Umbilical cord (tissue), 2 donors: ENCODE data around the gene COL4A2. TPM values are rescaled to one million over a fixed set of nuclear protein-coding genes. Genes with fewer than 3 reads are reported as not detected.
"Not testable (repeated sequence)": the region's sequence is repeated elsewhere in the genome, so short reads cannot be mapped to it uniquely, and the experiment has no call there.

Source experiments
- DNase-seq: peaks from one replicate; pipeline ENCODE4 v3.0.0-alpha.2; 2015; ENCODE audit warnings: low spot score
- total RNA-seq: library from RNA; depleted of rRNA; stranded (reverse); fragments of >200 nt; gene quantifications from one replicate; pipeline ENCODE4 v1.2.3, GENCODE V29; 2014; ENCODE audit warnings: low replicate concordance; ENCODE audit not compliant: insufficient read depth

Gene COL4A2
- total RNA-seq, 1 donor from 2014 or later = 1,871 TPM

- DNase-seq = no peak
Measured at GRCh38 chr13:110438211-110438610, 131.1 kb downstream of the COL4A2 start.

- no peak for DNase-seq
Measured at GRCh38 chr13:110438776-110439175, 131.7 kb downstream of the COL4A2 start.

DNA sequence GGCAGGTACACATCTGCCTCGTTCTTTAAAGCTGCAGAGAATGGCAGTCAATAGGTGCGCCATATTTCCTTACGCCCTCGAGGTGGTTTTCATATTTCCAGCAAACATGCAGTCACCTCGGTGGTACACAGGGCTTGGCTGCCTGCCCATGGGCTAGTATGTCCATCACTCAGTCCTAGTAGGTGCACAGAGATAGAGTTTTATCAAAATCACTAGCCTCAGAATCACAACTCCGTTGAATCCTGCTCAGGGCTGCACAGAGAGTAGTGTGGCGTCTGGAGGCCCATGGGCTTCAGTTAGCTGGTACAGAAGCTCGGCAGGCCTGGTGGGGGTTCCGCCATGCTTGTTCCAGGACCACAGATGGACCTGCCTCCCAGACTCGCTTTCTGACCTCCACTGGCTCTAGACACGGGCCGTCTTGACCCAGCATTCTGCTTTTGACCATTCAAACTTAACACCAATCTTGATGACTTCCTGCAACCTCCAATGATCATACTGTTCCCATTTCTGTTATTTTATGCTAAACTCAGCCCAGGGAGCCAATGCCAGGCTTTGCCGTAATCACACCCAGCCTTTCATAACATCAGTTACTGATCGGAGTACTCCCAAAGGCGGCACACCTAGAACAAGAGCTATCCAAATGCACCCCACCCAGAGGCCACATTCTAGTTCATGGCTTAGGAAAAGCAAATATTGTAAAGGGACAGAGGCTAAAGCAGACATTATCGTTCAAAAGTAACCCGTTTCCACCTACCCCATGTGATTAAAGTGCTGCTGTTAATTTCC is 134.1 kb downstream of the COL4A2 start:
- no peak for DNase-seq

GRCh38 chr13:110442930-110443621 is 136.0 kb downstream of the COL4A2 start:
- no peak for DNase-seq

- DNase-seq = no peak
Measured at GRCh38 chr13:110443622-110444225, 136.6 kb downstream of the COL4A2 start.

DNA sequence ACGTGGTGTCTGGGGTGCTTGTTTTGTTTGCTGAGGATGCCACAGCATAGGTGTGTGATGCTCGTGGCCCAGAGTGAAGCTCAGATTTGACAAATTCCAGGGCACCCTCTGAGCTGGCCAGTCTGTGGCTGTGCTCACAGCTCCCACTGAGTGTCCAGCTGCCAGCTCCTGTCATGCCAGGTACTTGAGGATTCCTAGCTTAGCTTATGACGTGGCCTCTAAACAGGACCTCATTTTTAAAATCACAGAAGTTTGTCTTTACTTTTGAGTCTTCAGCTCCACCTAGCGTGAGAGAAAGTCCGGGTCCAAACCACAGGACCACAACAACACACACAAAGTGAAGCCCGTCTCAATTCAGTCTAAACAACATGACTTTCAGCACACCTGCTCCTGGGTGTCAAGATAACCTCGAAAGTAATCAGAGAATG is 137.2 kb downstream of the COL4A2 start:
- DNase-seq = no peak

- no peak for DNase-seq
Measured at GRCh38 chr13:110445183-110445582, 138.1 kb downstream of the COL4A2 start.

DNA sequence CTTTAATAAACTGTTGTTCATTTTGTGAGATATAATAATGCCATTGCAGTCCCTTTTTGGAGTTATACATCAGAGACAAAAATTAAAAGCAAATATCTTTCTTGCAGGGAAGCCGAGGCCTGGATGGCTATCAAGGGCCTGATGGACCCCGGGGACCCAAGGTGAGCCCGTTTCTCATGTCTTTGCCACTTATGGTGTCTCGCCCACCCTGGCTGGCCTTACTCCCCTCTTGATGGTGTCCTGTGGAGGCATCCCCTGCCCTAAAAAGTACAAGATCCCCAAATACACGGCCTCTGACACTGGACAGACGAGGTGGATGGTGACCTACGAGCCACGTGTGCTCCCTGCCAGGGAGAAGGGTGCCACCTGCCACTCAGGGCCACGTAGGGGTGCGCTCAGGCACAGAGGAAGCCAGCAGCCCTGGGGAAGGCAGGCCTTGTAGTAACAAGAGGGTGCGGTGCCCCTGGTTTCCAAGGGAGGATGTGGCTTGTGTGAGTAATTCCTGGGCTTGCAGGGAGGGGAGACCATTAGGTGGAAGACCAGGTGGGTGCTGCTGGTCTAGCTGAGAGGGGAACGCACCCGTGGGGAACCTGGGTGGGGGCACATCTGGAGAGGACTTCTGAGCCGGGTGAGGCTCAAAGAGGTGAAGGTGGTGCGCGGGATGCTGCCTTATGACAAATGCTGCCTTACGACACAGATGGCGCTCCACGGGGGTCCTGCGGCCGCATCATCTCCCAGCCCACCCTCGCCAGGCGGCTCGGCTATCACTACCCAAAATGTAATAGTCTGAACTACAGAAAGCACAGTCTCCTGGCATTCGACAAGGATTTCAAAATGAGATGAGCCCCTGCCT is 138.9 kb downstream of the COL4A2 start:
- no peak for DNase-seq

DNA sequence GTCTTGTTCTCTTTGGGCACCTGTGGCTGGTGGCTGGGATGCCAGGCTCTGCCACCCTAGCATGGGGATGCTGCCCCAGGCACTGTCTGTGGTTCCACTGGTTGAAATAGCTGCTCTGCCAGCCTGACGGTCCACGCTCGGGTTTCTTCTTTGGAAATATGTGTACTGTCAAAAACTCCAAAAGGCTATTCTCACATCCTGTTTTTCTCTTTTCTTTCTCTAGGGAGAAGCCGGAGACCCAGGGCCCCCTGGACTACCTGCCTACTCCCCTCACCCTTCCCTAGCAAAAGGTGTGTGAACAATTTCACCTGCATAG is 139.4 kb downstream of the COL4A2 start:
- DNase-seq = no peak

DNA sequence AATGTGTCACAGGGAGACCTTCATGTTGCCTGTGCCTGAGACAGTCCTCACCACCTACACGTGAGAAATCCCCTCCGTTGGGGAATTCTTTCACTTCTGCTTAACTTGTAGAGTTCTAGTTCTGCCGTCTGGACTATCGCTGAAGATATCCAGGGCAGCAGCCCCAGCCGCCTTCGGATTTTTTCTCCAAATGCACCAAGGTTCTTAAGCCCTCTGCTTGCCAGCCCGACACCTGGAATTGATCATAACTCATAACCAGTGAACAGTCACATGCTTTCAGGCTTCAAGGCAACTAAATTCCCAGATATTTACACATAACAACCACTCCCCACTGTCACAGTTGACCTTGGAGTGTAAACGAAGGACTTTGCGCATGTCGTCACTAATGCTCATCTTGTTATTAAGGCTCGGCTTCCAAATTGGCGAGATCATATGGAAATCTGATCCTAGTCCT is 140.0 kb downstream of the COL4A2 start:
- no peak for DNase-seq

DNA sequence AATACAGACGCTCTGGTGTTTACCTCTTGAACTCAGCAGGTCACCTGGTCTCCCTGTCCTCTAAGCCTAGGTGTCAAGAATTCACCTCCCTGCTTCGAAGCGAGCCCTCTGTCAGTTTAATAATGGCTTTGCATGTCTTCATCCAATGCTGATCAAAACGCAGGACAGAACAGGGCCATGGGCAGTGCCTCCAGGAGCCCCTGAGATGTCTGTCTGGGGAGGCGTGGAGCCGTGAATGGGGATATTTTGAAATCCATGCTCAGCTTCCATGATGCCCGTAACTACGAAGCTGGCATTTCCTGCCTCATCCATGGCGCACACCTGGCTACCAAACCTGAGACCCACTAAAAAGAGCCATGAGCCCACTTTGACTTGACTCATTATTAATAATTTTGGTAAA is 140.7 kb downstream of the COL4A2 start:
- no peak for DNase-seq

DNA sequence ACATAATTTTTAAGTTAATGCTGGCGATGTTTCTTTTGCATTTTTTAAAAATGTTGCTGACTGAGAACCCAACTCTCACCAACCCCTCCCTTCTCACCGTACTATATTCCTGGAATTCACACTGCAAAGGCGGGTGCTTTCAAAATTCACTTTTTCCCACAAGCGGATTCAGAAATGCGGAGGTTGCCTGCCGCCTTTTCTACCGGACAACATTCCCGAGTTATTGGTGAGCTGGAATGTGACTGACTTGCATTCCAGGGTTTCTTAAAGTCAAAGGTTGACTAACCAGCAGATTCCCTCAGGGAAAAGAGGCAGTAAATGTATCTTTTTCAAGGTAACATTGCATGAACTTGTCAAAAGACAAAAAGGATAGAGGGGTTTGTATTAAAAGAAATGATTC is 141.1 kb downstream of the COL4A2 start:
- DNase-seq = no peak

DNA sequence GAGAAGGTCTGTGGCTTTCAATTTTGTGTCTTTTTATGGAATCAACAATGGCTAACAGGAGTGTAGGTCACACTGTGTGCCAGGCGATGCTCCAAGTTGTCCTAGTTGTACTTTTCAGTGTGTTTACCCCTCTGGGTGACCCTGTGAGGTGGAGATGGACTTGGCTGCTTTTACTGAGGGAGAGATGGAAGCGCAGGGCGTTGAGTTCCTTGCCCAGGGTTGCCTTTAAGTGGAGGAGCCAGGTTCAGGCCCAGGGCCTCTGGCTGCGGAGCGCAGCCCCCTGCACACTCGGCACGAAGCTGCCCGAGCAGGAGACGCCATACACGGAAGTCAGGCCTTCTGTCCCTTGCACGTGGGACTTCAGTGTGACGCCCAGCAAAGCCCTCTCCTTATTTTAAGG is 141.6 kb downstream of the COL4A2 start:
- DNase-seq = no peak

DNA sequence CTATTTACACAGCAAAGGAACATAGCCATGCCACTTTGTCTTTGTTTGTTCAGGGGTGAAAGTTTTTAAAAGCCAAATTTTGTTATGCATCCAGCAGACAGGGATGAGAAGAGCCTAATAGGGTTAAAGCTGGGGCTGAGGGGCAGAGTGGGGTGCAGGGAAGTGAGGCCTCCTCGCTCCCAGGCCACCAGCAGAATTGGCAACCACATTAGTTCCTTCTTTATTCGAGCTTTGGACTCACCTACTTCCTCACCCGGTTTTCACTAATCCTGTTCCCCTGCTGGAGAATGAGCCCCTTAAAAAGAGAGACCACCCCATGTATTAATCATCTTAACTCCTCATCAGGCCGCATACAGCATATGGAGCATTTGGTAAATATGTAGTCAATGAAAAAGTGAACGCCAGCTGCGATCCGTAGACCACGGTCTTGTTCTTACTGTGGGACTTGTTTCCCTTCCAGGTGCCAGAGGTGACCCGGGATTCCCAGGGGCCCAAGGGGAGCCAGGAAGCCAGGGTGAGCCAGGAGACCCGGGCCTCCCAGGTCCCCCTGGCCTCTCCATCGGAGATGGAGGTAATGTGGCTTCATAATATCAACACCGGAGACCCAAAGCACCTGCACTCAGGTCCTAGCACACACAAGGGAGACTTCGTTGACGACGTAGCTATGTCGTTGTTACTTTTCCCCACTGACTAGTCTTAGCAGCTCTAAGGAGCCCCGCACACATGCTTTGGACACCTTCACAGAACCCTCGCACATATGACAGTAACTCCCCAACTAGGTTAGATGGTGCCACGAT is 142.3 kb downstream of the COL4A2 start:
- DNase-seq = no peak

DNA sequence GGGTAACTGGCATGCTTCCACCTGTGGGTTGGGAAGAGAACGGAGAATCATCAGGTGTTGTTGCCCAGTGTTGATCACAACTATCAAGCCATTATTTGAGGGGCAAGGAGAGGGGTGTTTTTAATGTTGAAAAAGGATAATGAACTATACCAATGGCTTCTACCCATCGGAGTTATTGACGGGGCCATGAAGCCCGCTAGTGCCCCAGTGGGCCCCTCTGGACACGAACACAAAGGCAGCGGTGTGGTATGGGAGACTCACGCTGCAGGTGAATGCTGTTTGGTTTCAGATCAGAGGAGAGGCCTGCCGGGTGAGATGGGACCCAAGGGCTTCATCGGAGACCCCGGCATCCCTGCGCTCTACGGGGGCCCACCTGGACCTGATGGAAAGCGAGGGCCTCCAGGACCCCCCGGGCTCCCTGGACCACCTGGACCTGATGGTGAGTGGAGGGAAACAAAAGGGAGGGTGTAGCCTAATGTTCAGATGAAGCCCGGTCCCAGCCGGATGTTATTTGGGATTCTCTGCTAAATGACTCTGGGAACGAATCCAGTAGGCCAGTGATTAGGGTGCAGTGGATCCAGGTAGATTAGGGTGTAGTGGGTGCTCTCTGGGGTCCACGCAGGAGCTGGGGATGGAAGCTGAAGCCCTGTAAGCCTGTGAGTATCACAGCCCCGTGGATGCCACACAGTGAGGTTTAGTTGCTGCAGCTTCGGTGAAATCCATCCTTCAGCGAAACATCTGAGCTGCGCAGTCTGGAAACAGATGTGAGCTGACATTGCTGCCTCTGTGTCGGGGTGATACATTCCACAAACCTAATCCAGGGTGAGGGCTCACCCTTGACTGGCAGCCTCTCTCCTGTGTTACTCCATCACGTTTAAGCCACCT is 143.2 kb downstream of the COL4A2 start:
- DNase-seq = no peak

DNA sequence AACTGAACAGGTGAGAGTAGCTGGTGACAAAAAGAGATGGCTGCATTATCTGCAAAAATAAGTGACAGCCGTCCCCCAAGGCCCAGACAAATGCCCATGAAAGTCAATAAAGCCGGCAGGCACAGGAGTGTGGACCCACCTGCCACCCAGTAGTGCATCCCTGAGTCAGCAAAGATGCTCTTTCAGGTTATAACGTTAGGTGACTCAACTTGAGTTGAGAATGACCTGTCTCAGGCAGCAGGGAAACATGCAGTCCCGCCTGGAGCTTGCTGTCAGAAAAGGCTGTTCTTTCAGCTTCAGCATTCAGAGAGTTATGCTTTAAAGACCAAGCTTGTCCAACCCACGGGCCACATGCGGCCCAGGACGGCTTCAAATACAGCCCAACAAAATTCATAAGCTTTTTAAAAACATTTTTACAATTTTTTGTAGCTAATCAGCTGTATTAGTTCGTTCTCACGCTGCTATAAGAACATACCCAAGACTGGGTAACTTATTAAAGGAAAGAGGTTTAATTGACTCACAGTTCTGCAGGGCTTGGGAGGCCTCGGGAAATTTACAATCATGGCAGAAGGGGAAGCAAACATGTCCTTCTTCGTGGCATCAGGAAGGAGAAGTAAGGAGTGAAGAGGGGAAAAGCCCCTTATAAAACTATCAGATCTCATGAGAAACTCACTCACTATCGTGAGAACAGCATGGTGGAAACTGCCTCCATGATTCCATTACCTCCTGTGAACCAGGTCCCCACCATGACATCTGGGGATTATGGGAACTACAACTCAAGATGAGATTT is 144.1 kb downstream of the COL4A2 start:
- DNase-seq = no peak

DNA sequence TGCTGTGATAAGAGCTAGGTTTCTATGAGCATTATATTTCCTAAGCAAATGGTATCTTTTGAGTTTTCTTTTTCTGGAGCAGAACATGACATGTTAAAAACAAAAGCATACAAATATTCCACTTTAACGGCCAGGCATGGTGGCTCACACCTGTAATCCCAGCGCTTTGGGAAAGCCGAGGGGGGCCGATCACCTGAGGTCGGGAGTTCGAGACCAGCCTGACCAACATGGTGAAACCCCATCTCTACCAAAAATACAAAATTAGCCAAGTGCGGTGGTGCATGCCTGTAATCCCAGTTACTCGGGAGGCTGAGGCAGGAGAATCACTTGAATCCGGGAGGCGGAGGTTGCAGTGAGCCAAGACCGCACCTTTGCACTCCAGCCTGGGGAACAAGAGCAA is 146.0 kb downstream of the COL4A2 start:
- not testable (repeated sequence) for DNase-seq

DNA sequence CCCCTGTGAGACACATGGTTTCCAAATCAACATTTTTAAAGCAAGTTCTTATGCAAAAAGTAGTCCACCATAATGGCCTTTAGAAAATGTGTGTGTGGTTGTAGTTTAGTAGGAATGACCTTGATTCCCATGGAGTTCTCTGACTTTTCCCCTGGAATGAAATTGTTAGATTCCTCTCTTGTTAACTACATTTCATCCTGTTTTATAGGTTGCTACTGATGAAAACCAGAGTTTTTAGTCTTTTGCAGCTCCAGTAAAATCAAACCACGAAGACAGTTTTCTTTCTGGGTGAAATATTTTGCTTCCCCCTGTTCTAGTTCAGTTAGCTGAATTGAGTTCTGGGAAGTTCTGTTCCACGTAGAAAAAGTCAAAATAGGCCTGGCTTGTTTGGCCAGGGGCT is 146.7 kb downstream of the COL4A2 start:
- peak; percentile 89 for DNase-seq

DNA sequence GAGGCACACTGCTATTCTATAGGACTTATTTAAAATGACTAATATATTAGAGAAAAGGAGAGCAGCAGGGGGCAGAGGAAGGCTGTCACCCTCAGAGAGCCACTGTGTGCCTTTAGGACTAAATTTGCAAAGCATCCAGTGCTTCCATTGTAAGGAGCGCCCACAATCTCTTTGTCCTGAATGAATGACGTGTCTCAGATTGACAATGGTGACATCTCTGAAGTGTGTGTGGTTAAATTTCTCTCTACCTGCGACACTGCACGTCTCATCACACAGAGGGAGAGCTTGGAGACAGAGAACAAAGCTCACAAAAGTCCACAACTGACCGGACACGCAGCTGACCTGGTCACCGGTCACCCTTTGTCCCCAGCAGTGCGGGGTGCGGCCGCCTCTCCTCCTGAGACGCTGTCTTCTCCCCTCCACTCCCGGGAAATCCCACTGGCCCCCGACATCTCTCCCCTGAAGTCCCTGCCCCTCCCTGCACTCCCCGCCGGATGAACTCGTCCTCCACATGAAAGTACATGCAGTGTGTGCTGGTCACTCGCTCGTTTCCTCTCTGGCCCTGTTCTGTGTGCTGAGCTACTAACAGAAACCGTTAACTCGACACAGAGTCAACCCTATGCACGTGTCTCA is 147.3 kb downstream of the COL4A2 start:
- peak; percentile 34 for DNase-seq
